Measurements from ENCODE around the gene DCLK2.

The DCLK2 gene

DNA sequence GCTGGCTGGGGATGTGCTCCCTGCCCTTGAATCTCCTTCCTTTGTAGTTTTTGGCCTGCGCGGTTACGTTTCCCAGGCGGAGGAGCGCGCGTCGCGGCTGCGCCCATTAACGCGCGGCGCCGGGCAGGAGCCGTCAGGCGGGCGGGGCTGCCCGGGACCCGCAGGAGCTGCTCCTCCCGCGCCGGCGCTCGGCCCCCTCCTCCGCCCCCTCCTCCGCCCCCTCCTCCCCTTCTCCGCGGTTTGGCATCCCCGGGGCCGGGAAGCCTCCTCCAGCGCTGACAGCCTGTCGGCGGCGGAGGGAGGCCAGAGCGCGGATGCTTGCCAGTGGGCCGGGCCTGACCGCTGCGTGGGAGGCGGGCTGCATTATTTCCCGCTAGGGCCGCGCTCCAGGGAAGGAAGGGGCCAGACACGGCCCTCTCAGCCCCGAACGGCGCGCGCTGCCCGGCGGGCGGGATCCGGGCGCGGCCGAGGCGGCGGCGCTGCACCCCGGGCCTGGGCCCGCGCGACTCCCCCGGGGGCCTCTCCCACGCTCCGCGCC is at the start of gene DCLK2:
Gene DCLK2 (plus strand): TSS at position 405 of the 538 bp plus-strand sequence. CDS start 583 bp downstream, outside the sequence.
- DNase-seq: peak; percentile 72

DNA sequence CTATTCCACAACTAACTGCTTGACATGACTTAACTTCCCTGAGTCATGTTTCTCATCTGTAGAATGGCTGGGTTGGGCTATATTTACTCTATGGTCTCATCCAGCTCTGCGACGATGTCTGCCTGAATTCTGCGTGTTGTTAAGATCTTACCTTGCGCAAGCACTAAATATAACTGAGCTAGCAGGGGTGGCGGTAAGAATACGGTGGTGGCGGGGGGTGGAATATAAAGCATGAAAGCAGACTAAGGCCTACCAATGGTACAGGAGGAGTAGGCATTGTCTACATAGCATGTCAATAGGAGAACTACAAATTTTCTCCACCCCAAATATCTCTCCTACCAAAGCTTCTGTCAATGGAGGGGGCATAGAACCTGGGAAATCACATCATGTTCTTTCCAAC is 45.7 kb upstream of the DCLK2 start:
- no peak for DNase-seq

DNA sequence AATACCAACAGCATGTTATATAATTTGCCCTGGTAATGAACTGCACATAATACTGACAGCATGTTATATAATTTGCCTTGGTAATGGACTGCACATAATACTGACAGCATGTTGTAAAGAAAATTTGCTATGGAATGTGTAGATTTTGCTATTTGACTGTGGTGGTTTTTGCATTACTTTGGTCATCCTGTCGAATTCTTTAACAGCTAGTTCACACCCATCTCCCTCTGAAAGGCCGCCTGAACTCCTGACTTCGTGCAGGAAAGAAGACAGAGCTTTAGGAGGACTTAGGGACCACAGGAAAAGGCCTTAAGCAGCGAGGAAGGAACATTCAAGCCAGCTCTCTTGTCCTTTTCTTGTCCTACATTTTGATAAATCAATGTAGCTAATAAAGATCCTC is 45.2 kb upstream of the DCLK2 start:
- DNase-seq: no peak

DNA sequence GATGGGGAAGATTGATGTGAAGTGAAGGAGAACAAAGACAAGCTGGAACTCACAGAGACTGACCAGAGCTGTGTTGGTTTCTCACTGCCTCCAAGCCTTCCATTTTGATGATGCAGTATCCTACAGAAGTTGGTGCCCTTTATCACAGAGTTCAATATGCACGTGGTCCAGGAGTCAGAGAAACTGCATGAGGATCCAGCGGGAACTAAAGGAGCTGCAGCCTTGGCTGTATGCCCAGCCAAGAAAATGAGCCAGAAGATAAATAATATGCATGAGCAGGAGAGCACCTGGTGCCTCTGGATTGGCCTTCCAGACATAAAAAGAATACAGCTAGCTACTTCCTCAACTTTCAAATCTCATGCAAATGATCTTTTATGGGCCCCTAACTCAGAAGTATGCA is 44.3 kb upstream of the DCLK2 start:
- no peak for DNase-seq

DNA sequence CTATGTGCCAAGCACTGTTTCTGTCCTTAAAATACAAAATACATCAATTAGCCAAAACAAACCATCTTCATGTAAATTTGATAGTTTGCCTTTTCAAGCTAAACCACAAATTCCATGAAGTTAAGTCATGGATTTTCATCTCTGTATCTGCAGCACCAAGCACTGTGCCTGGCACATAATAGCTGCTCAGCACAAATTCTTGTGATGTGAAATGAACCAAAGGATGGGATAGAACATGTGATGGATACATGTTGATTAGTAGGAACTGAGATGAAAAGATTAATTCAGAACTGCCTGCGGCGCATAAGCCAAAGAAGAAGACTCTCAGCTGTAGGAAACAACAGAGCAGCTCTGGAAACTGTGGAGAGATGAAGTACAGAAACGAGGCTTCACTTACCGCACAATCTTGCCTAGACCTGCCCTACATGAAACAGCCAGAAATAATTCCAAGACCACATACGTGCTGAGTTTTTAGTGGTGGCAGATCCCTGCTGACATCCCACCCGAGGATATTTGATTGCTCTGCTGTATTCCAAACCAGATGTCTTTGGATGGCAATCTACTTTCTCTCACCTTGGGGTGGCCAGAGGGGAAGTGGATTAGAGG is 40.9 kb upstream of the DCLK2 start:
- DNase-seq: no peak

DNA sequence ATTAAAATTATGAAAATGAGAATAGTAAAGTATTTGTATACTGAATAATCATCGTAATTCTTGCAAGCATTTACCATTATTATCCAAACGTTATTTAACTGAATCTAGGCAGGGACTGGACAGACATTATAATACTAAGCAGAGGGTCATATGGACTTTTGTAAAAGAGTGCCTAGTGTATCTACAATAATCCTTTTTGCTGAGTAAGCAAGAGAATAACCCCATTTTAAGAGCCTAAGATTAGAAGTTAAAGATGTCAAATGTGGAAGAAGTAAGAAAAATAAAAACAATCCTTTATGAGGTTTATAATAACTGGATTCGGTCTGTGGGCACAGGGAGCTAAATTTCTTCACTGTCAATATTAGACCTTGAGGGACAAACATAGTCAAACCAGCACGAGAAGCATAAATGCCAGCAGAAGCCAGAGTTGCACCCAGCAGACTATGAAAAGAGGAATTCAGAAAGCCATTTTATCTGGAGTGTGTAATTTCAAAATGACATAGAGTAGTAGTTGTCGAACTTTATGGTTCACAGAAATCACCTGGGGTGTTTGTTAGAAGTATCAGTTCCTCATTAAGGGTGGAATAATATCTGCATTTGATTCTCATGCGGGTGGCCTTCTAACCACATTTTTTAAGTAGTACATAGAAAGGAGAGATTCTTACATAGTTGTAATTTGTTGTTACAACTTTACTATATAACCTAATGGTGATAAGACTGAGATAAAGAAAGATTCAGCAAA is 39.7 kb upstream of the DCLK2 start:
- no peak for DNase-seq

DNA sequence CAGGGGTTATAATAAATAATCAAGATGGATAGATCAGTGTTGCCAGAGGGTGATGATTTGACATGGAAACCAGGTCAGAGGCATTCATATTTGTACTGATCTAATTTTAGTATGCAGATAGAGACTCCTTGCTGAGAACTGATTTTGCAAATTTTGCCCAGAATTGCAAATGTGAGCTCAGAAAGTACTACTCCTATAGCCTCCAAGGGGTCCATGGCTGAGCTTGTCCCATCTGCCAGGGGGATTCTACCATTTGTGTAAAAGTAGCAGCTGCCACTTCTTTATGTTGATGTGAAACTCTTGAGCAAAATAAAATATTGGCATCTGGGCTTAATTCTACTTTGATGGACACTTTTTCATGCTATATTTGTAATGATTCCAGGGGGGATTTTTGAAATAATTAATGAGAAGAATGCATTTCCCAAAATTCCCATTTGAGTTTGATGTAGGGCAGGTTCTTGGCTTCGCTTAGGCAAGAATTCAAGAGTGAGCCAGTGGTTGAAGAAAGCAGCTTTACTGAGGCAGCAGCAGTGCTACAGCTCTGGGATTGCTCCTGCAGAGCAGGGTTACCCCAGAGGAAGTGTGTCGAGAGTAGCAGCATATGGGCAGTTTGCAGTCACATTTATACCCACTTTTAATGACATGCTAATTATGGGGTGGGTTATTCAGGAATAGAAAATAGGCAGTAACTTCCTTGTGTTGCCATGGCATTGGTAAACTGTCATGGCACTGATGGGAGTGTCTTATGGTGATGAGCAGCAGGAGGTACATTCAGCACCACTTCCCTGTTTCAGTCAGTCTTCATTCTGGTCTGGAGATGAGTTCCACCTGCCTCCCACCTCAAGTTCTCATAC is 38.7 kb upstream of the DCLK2 start:
- DNase-seq: no peak

DNA sequence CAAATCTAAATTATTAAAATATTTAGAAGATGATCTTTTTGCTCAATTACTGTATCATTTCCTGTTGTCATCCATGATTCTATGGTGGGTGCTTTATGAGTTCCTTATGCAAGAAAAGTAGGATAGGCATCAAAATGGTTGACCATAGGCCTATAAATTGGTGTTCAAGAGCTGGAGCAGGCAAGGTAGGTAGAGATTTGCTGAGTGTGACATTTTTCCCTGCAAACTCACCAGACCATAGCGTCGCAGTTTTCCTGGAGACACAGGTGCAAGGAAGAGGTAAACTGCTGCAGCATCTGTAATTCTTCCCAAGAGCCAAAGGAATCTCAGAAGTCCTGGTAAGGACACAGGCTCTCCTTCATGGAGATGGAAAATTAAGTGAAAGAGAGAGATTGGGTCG is 33.7 kb upstream of the DCLK2 start:
- no peak for DNase-seq

DNA sequence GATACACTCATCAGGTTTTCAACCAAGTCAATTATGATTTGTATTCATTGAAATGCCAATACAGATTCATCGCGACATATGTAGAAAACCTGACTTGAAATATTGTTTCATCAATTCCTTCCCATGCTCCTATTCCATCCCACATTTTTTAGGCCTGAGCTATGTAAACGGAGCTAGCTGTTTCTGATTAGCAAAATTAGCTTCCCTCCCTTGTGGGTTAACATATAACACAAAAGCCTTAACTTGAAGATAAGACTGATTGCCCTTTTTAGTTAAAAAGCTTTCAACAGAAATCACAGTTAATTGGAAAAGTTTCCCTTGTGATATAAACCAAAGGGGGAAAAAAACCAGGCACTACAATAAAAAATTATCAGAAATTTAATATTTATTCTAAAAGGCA is 32.8 kb upstream of the DCLK2 start:
- no peak for DNase-seq

DNA sequence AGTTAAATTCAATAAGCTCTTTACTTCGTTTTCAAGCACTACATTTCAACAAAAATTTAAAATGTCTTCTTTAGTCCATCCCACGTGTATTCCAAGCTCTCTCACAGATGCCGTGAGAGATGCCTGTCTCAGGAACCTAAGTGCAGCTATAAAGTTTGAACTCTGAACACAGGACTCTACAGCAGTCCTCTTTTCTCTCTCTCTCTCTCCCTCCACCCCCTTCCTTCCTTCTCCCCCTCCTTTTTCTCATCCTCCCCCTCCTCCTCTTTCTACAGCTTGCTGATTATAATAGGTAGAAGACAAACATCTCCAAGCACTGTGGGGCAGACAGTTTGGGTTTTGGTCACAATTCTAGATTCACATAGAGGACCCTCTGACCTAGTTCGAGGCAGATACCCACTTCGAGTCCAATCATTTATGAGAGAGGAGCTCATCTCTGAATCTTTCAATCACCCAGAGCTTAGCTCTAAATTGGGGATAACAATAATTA is 31.5 kb upstream of the DCLK2 start:
- DNase-seq: no peak

DNA sequence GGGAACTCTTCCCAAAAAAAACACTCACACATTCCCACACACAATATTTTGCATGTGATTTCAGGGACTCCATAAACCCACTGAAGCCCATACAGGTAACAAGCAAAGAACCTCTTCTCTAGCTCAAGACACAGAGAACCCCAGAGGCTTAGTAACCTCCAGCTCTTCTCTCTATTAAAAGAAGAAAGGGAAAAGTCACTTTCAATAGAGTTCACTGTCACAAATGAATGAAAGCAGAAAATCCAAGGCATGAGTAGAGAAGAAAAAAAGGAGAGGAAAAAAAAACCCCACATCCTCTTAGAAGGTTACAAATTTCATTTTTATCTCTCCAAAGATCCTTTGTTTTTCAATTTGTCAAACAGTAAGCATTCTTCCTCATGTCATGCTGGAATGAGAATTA is 30.7 kb upstream of the DCLK2 start:
- no peak for DNase-seq

DNA sequence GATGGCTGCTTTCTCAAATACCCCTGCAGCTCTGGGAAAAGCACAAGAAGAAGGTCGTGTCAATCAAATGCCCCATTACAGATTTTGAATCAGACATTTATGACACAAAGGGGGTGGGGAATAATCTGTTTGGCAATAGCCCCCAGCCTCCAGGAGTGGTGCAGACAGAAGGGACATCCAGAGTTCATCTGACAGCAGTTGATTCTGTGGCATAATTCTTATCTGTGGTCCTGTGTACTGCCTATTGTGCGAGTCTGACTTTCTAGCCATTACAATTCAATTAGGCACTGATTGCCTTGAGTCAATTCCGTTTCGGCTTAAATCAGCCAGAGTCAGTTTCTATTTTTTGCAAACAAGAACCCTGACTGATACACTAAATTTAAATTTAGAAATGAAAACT is 28.6 kb upstream of the DCLK2 start:
- DNase-seq: no peak

DNA sequence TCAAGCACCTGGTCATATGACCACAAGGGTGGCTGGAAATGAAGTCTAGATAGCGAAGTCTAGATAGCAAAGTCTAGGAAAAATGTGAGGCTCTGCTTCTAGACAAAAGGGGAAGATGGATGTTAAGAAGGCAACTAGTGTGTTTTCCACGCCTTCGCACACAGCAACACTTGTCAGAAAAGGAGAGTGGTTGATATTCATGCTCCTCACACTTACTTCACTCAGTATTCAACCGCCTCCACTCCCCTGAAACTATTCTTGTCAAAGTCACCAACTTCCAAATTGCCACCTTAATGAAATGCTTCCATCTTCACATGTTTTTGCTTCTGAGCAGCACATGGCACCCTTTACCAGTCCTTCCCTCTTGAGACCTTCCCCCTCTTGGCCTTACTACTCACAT is 27.7 kb upstream of the DCLK2 start:
- DNase-seq: no peak

DNA sequence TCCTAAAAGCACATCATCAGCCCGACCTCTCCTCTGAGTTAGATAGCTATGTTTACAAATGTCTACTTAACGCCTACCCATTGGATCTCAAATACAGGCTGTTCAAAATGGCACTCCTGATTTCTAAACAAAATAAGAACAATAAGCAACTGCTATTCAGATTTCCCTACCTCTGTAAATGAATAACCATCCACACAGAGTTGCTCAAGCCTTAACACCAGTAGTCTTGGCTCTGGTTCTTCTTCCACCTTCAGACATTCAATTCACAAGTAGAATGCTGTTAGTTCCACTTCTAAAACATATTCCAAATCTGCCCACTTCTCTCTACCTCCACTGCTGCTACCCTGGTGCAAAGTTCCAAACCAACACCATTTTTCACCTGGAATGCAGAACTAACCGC is 27.1 kb upstream of the DCLK2 start:
- DNase-seq: no peak

DNA sequence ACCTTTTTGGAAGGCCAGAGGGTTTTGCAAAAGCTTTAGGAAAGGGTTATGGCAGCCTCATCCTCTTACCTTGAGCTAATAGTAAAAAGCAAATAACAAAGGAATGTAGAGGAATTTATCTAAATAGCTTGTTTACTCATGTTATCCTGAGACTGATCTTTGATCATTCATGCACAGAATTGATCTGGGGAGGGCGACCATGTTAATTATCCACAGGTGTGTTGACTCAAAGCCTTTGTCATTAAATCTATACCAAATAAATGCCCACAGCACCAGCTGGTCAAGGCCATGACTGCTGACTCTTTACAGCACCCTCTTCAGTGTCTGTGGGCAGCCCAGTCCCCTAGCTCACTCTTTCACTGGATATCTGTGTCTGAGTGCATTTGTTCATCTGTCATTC is 22.8 kb upstream of the DCLK2 start:
- DNase-seq: no peak

DNA sequence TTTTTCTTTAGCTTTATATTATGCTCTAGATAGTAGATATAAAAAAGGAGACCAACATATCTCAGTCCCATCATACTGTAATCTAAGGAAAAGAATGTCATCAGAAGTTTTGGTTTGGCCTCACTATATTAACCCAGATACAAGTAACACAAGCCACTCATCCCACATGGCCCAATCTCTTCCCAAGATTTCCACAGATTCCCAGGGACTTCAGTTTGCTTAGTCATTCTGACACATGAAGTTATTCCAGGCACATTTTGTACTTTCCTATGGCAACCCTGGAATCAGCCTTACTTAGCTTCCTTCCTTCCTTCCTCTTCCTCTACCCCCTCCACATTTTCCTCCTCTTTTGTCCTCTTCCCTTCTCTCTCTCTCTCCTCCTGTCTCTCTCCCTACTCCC is 21.7 kb upstream of the DCLK2 start:
- DNase-seq: no peak

DNA sequence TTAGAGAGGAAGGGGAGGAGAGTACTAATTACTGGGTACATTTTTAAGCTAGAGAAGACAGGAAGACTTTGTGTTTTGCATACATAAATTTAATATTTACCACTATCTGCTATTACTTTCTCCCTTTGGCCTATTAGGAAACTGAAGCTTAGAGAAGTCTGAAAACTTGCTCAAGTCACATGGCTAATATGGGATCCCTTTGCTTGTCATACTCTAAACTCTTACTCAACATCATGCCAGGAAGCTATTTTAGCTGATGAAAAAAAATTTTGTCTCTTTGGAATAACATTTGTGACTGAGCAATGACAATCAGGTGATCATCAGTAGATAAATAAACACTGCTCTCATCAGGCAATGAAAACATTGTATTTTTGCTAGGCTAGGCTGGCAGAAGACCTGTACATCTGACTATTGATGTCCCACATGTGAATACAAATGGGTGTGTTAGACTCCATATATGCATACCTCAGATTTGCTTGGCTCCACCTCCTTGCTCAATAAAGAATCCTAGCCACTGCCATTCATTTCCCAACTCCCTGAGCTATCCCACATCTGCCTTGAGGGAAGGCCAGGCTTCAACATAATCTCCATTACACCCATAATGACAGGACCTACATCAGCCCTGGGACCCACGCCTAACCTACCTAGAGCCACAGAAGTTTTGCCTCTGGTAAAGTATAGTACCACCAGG is 17.0 kb upstream of the DCLK2 start:
- no peak for DNase-seq

DNA sequence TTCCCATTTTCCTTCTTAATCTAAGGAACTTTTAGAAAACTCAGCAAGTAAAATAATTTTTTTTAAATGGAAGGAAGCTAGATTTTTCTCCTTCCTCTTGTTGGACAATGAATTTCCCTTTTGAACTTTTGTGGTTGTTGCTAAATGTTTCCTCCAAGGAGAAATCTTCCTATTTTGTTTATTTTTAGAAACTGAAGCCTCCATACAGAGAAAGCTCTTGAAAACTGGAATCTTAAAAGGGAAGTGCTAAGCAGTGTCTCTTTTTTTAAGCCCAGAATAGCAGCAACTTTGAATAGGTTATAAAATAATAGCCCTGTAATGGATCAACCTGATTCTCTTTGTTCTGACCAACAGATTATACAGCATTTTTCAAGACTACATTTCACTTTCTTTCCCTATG is 15.1 kb upstream of the DCLK2 start:
- DNase-seq: no peak

DNA sequence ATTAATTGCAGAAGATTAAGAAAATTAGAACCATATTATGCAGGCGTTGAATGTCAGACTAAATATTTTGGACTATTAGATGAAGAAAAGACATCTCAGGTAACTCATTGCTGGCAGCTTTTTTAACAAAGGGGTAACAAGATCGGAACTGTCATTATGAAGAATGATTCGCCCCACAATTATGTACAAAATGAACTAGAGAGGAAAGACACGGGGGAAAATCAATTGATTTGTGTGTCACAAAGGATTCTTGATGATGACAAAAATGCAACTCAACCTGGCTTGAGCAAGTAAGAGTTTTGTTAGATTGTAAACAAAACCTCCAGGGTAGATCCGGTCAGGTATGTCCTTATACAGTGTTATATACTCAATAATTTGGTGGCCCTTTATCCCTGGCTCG is 12.5 kb upstream of the DCLK2 start:
- DNase-seq: no peak

DNA sequence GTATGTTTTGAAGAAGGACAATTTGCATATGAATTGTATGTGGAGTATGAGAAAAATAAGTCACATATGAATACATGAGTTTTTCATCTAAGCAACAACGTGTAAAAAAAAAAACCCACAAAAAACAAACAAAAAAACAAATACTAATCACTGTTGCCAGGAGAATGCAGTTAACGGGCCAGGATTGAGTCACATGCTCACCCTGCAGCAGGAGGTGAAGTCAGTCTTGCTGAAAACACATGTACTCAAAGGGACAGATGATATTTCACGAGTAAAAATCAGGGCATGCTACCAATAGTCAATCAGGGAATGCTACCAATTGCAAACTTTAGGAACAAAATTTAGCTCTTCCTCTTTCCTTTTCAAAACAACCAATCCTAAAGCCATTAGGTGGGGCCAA is 10.4 kb upstream of the DCLK2 start:
- DNase-seq: no peak

DNA sequence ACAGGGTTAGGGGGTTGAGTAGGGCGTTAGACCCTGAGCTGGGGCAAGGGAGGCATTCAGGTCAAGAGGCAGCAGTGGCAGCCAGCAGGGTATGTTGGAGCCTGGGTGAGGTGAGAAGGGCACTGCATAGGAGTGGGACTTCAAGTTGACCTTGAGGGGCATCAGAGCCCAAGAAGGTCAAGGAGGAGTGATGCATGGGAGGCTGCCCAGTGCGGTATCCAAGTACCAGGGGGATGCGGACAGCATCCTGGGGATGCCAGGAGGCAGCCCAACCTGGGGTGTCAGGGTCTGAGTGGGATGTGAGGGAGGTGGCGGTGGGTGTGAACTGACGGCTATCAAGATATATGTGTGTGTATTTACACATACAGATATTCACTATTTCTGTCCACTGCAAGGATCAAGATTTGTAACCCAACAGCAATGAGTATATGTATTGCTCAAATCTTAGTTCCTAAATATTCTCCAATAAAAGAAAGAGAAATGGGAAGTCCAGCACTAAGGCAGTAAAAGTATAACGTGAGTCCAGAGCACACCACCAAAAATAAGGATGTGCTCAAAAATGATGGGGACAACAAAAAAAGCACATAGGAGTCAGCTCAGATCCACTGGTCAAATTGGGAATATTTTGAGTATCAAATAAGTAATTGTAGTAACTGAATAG is 9.8 kb upstream of the DCLK2 start:
- no peak for DNase-seq

DNA sequence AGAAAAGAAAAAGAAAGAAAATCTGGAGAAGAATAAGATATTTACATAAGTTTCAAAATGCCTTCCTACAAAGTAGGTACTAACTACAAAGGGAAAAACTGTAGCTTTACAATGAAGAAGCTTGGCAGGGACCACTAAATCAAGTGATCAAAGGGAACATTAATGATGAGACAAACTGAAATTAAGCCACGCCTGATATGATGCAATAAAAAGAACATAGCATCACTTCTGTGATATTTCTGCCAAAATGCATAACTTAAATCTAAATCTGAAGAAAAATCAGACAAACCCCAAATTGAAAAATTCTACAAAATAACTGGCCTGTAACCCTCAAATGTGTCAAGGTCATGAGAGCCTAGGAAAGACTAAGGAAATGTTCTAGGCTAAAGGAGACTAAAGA is 8.9 kb upstream of the DCLK2 start:
- DNase-seq: no peak
